Measurements from ENCODE around the gene NTPCR. TPM values are rescaled to one million over a fixed set of nuclear protein-coding genes. Genes with fewer than 3 reads are reported as not detected.

Gene NTPCR
- total RNA-seq, 1 donor from 2014 or later = 47.6 TPM

- TF ChIP-seq CTCF (IDR thresholded peaks at IDR 0.05; ENCODE audit: borderline replicate concordance) = no peak
- intact Hi-C loops (cut with micrococcal nuclease) = no loop called here
- Histone ChIP-seq H3K9me3 (replicated peaks) (no peaks in the 10 kb centered on the region), H3K4me3 (no peak overlapping the region), H3K4me1 (peaks cover 19% of the 10 kb centered on the region), H3K27me3 (ENCODE audit: low read depth) (no peaks in the 10 kb centered on the region), H3K36me3 (no peaks in the 10 kb centered on the region), H3K27ac (replicated peaks) (no peak overlapping the region)
- DNase-seq = no peak
Measured at GRCh38 chr1:232984577-232985425, 34.4 kb downstream of the NTPCR start.

GRCh38 chr1:232985882-232986526, 35.6 kb downstream of the NTPCR start:
- intact Hi-C loops (cut with micrococcal nuclease) = no loop called here
- no peak overlapping the region for H3K4me3 ChIP-seq
- TF ChIP-seq CTCF (IDR thresholded peaks at IDR 0.05; ENCODE audit: borderline replicate concordance) = no peak

GRCh38 chr1:232986527-232986922, 36.1 kb downstream of the NTPCR start:
- H3K4me3 ChIP-seq = no peak overlapping the region
- no peak for TF ChIP-seq CTCF (IDR thresholded peaks at IDR 0.05; ENCODE audit: borderline replicate concordance)
- no peaks in the 10 kb centered on the region for H3K36me3 ChIP-seq
- intact Hi-C loops (cut with micrococcal nuclease) = no loop called here
- DNase-seq = no peak
- no peaks in the 10 kb centered on the region for H3K9me3 ChIP-seq (replicated peaks)
- H3K27ac ChIP-seq (replicated peaks) = no peak overlapping the region
- no peaks in the 10 kb centered on the region for H3K27me3 ChIP-seq (ENCODE audit: low read depth)
- H3K4me1 ChIP-seq = peaks cover 19% of the 10 kb centered on the region

More at GRCh38 chr1:232985882-232986526, 35.6 kb downstream of the NTPCR start:
- H3K27ac ChIP-seq (replicated peaks) = no peak overlapping the region
- H3K27me3 ChIP-seq (ENCODE audit: low read depth) = no peaks in the 10 kb centered on the region
- DNase-seq = no peak
- H3K36me3 ChIP-seq = no peaks in the 10 kb centered on the region
- H3K4me1 ChIP-seq = peaks cover 19% of the 10 kb centered on the region
- H3K9me3 ChIP-seq (replicated peaks) = no peaks in the 10 kb centered on the region

- Histone ChIP-seq H3K36me3 (no peaks in the 10 kb centered on the region), H3K9me3 (replicated peaks) (no peaks in the 10 kb centered on the region), H3K4me1 (peaks cover 24% of the 10 kb centered on the region), H3K27ac (replicated peaks) (no peak overlapping the region), H3K27me3 (ENCODE audit: low read depth) (no peaks in the 10 kb centered on the region), H3K4me3 (no peak overlapping the region)
- intact Hi-C loops (cut with micrococcal nuclease) = no loop called here
- DNase-seq = no peak
- TF ChIP-seq CTCF (IDR thresholded peaks at IDR 0.05; ENCODE audit: borderline replicate concordance) = no peak
Measured at GRCh38 chr1:232987046-232987773, 36.8 kb downstream of the NTPCR start.

- Histone ChIP-seq H3K27ac (replicated peaks) (no peak overlapping the region), H3K9me3 (replicated peaks) (no peaks in the 10 kb centered on the region), H3K4me3 (no peak overlapping the region), H3K36me3 (no peaks in the 10 kb centered on the region), H3K4me1 (peaks cover 25% of the 10 kb centered on the region), H3K27me3 (ENCODE audit: low read depth) (no peaks in the 10 kb centered on the region)
- TF ChIP-seq CTCF (IDR thresholded peaks at IDR 0.05; ENCODE audit: borderline replicate concordance) = no peak
- DNase-seq = no peak
- intact Hi-C loops (cut with micrococcal nuclease) = no loop called here
Measured at GRCh38 chr1:232987774-232988140, 37.3 kb downstream of the NTPCR start.
